Heart right ventricle (tissue), 16 donors: Measurements from ENCODE around the gene MINAR2. TPM values are rescaled to one million over a fixed set of nuclear protein-coding genes. Genes with fewer than 3 reads are reported as not detected.

Experiments used
- ATAC-seq, 8 donors: fragments of 200-7000 bp; cut with Tn5 transposase; one replicate each; pipeline ENCODE4 v1.9.1; 2020; ENCODE audit warnings: mild to moderate bottlenecking in 8 of 8, moderate library complexity in 8 of 8, moderate number of reproducible peaks in 1 of 8
- DNase-seq, 2 donors: peaks; one replicate each; pipeline ENCODE4 v3.0.0-alpha.2; 2020
- H3K27ac ChIP-seq, 10 donors: fragments of 200-600 bp; sonication (generic) in 2 of 10; one replicate each; pipeline versions ENCODE4 v1.5.0 to v1.8.0; 2020 to 2022; ENCODE audit warnings: mild to moderate bottlenecking in 3 of 10
- H3K27me3 ChIP-seq, 7 donors: fragments of 200-600 bp; one replicate each; pipeline ENCODE4 v1.8.0; 2021 to 2022; ENCODE audit warnings: mild to moderate bottlenecking in 2 of 7
- H3K36me3 ChIP-seq, 9 donors: fragments of 200-600 bp; sonication (generic) in 1 of 9; one replicate each; pipeline versions ENCODE4 v1.5.0 to v1.8.0; 2020 to 2022; ENCODE audit warnings: mild to moderate bottlenecking in 2 of 9
- H3K4me1 ChIP-seq, 9 donors: fragments of 200-600 bp; sonication (generic) in 1 of 9; one replicate each; pipeline versions ENCODE4 v1.5.0 to v1.8.0; 2020 to 2022; ENCODE audit warnings: mild to moderate bottlenecking in 4 of 9
- H3K4me3 ChIP-seq, 10 donors: fragments of 200-600 bp; sonication (generic) in 2 of 10; one replicate each; pipeline versions ENCODE4 v1.5.0 to v1.8.0; 2020 to 2022; ENCODE audit warnings: mild to moderate bottlenecking in 7 of 10, moderate library complexity in 2 of 10
- H3K9me3 ChIP-seq, 11 donors: fragments of 200-600 bp in 10 of 11; sonication (generic) in 2 of 11; one replicate each; pipeline versions ENCODE4 v1.5.0 to v1.8.0; 2013 to 2022; ENCODE audit warnings: mild to moderate bottlenecking in 2 of 11, control low read depth in 1 of 11, moderate library complexity in 1 of 11
- WGBS, 2 donors: extraction: QIAGEN DNeasy Blood & Tissue Kit; methylation state at CpG; one replicate each; pipeline ENCODE4 v1.1.7; 2013; ENCODE audit warnings: inconsistent platforms in 1 of 2; 5-methylcytosine and 5-hydroxymethylcytosine counted together
- intact Hi-C, 10 donors: fragments of 100-400 bp; cut with DNase I; formaldehyde crosslinking; loops; one replicate each; pipeline versions ENCODE4 v1.11.1 to v1.14.2; 2022
- polyA plus RNA-seq, 2 donors: library from polyadenylated mRNA; stranded (reverse); fragments of 200-250 nt; gene quantifications; one replicate each; pipeline ENCODE4 v1.2.3, GENCODE V29; 2013
- total RNA-seq, 10 donors: library from RNA; stranded (reverse); fragmentation: NEBNext Ultra II Directional in 3 of 10; extraction: Animal tissue kit (Norgen Biotek cat#: 25700) in 3 of 10; gene quantifications; one replicate each; pipeline versions ENCODE4 v1.2.1 to v1.2.4, GENCODE V29; 2021 to 2023
- TF ChIP-seq, protein P1 (sequence below), 9 donors: fragments of 200-600 bp; sonication (generic) in 2 of 9; IDR thresholded peaks; one replicate each; pipeline versions ENCODE4 v1.5.0 to v1.8.0; 2021 to 2022; ENCODE audit warnings: antibody characterized with exemption in 9 of 9, mild to moderate bottlenecking in 5 of 9, moderate library complexity in 1 of 9
- donor health status: Arrhythmogenic right ventricular cardiomyopathy.
- donor health status: ischemic (EF 13 %, LVEDD 7.1; RV severe dilation, severe dysfunction).
- donor health status: healthy with polysubstance abuse.
- donor health status: DM: no; HTN: yes; CAD: no.
- donor health status: DM: no; HTN: no; CAD: no.
- donor health status: ischemic (EF 25% LVEDD 6.9; RV normal size, moderate dysfunction).
- donor health status: ischemic (EF 25% LVEDD 5.7; RV mildly dilated, moderate dysfunction).
- donor health status: healthy.
- donor health status: DM: yes; HTN: yes; CAD: no.
- donor health status: Ischemic cardiomyopathy.
- donor health status: ischemic (EF 35%, LVEDD 5.7; RV mildly dilated, moderate dysfunction).
- donor health status: nonischemic (EF 11% LVEDD 7.7; RV severe dilation, severe dysfunction).
- donor health status: DM: yes; HTN: yes; CAD: no.
- donor health status: PGD.
- donor health status: ischemic (EF 29% LVEDD 5.4; RV normal size, mild dysfunction).
- donor health status: nonischemic (EF 23%, LVEDD 6.1; RV moderate dilation, normal function).

The MINAR2 gene
- total and polyA plus RNA-seq, 12 donors = 0.01 TPM; not detected in 11

DNA sequence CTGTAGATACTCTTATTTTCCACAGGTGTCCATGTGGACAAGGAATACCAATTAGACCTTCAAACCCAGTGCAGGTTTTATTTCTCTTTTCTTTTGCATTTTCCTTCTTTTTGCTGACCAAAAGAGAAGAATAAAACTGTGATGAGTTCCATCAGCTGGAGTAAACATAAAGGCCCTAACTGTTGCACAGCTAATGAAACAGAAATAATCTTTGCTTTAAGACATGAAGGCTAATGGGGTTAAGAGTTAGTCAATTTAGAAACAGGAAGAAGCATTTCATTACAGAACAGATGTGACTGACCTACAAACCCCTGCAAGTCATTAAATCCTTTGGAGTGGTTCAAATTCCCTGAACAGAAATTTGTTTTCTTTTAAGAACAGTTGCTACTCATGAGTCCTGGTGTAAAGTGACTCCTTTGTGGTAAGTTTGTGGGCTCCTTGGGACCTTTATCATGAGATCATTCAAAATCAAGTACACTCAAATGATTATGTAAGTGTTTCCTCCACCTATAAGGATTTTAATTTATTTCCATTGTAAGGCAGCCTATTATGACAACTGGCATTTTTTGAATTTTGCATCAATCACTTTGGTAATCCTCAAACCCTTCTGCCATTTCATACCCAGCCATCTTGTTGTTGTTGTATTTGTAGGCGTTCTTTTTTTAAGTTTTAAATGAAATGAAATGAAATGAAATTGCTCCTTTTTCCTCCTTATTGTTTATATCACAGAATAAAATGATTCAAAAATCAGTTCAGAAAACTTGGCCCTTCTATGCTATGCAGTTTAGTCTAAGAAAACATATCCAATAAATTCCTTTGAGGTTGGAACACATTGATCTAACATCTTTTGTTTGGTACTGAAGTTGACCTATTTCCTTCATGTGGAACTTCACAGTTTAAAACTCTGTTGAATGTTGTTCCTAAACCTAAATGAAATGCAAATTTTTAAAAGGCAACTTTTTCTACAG is 1.3 kb downstream of the MINAR2 start:
- Histone ChIP-seq H3K36me3 (no peaks in the 10 kb centered on the region), H3K9me3 (no peaks in the 10 kb centered on the region), H3K4me3 (no peak overlapping the region), H3K4me1 (no peaks in the 10 kb centered on the region), H3K27ac (no peak overlapping the region), H3K27me3 (no peaks in the 10 kb centered on the region)
- intact Hi-C loops = no loop called here
- ATAC-seq (no peak), DNase-seq (no peak)
- 92 to 94% methylated on average over 1 of the region's 1 CpG for WGBS, 2 donors
- TF ChIP-seq, protein P1, sequence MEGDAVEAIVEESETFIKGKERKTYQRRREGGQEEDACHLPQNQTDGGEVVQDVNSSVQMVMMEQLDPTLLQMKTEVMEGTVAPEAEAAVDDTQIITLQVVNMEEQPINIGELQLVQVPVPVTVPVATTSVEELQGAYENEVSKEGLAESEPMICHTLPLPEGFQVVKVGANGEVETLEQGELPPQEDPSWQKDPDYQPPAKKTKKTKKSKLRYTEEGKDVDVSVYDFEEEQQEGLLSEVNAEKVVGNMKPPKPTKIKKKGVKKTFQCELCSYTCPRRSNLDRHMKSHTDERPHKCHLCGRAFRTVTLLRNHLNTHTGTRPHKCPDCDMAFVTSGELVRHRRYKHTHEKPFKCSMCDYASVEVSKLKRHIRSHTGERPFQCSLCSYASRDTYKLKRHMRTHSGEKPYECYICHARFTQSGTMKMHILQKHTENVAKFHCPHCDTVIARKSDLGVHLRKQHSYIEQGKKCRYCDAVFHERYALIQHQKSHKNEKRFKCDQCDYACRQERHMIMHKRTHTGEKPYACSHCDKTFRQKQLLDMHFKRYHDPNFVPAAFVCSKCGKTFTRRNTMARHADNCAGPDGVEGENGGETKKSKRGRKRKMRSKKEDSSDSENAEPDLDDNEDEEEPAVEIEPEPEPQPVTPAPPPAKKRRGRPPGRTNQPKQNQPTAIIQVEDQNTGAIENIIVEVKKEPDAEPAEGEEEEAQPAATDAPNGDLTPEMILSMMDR (IDR thresholded peaks at IDR 0.05) = no peak

DNA sequence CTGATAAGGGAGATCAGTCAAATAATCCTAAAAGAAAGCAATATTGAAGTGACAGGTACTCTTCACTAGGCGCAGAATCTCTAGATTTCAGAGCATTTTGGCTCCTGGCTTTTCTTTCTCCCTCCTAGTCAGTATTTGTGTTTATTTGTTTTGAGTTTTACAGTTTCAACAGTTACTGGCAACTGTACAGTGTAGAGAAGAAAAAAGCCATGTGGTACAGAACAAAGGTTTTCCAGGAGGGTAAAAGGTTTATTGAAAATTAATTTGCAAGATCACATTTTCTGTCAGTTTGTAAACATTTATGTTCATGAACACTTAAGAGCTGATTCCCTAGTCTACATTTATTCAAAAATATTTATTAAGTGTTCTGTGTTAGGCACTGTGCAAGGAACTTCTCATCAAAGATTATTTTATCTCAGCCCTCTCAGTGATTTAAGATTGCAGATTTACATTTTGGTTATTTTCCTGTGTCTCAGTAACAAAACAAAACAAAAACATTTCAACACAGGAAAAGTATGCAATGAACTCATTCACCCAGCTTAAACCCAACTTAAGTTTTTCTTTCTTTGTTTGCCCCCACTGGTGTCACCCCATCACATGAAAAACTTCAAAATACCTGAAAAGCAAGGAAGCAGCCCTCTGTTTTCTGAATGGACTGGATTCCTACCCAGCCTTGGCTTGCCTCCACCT is 12.9 kb downstream of the MINAR2 start:
- 90 to 96% methylated on average over 1 of the region's 1 CpG for WGBS, 2 donors
- no peaks in the 10 kb centered on the region for H3K4me1 ChIP-seq
- H3K27me3 ChIP-seq = peaks cover 0 to 4% (median 0%) of the 10 kb centered on the region in 7 donors
- H3K27ac ChIP-seq = no peak overlapping the region
- intact Hi-C loops = loop anchor here in 5 of 10 donors (10.0 kb wide), 4 partner anchors 96 to 1546 kb away; no protein-coding TSS in a partner anchor
- no peak overlapping the region for H3K4me3 ChIP-seq
- TF ChIP-seq, protein P1 (IDR thresholded peaks at IDR 0.05) = no peak
- DNase-seq (no peak), ATAC-seq (no peak)
- no peaks in the 10 kb centered on the region for H3K9me3 ChIP-seq
- H3K36me3 ChIP-seq = no peaks in the 10 kb centered on the region

DNA sequence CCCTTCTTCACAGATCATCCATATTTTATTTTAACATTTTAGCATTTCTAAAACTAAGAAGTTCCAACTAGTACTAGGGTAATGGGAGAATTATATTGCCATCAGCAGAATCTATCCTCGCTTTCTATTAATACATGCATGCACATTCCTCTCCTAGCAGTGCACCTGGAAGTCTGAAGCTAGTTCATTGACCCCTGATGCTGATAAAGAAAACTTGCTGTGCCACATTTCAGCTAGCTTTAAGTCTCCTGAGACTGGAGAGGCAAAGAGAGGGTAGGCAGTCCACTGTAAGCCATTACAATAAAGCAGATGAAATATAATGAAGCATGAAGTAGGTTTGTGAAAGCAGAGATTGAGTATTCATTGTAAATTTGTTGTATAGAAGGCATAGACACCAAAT is 15.8 kb downstream of the MINAR2 start:
- Histone ChIP-seq H3K4me1 (no peaks in the 10 kb centered on the region), H3K9me3 (no peaks in the 10 kb centered on the region), H3K36me3 (no peaks in the 10 kb centered on the region), H3K27ac (no peak overlapping the region), H3K27me3 (peaks cover 0 to 4% (median 0%) of the 10 kb centered on the region in 7 donors), H3K4me3 (no peak overlapping the region)
- ATAC-seq (no peak), DNase-seq (no peak)
- intact Hi-C loops = loop anchor here in 5 of 10 donors (10.0 kb wide), 4 partner anchors 99 to 1549 kb away; no protein-coding TSS in a partner anchor
- TF ChIP-seq, protein P1 (IDR thresholded peaks at IDR 0.05) = no peak
- WGBS, 2 donors = 100% methylated on average over 1 of the region's 1 CpG

DNA sequence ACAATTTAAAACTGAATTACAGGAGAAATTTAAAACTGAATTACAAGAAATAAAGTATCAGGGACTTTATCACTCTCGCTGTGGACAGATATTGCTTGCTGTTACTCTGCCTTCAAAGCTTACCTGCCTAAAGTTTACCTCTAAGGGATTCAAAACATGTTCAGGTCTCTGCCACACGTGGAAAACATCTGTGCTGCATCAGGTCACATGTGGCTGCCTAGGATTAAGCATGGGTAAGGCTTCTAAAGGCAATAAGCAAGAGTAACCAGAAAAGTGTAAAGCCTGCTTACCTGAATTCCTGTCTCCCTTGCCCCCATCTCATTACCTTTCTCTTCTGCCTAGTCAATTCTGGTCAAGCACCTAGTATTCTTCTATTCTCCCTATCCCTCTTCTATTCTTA is 18.9 kb downstream of the MINAR2 start:
- peaks cover 0 to 3% (median 0%) of the 10 kb centered on the region in 9 donors for H3K4me1 ChIP-seq
- H3K36me3 ChIP-seq = no peaks in the 10 kb centered on the region
- intact Hi-C loops = loop anchor here in 9 of 10 donors (5.0 to 10.0 kb wide), 9 partner anchors 102 to 1554 kb away; no protein-coding TSS in a partner anchor
- no peak overlapping the region for H3K4me3 ChIP-seq
- no peaks in the 10 kb centered on the region for H3K9me3 ChIP-seq
- no peak for ATAC-seq
- no peaks in the 10 kb centered on the region for H3K27me3 ChIP-seq
- WGBS, 2 donors = 82 to 86% methylated on average over 2 of the region's 2 CpGs
- H3K27ac ChIP-seq = no peak overlapping the region
- no peak for DNase-seq
- TF ChIP-seq, protein P1 (IDR thresholded peaks at IDR 0.05) = no peak
